Esophagus muscularis mucosa (tissue), 4 donors: ENCODE measurements around the gene MXI1.
"Not testable (repeated sequence)": the region's sequence is repeated elsewhere in the genome, so short reads cannot be mapped to it uniquely, and the experiment has no call there.

Source experiments
- CTCF ChIP-seq, 3 experiments: fragments of 200-600 bp in 2 of 3; fragments of 450-650 bp in 1 of 3; sonication (generic) in 2 of 3; IDR thresholded peaks; one replicate each; pipeline ENCODE4 v1.5.1; 2017 to 2019; ENCODE audit warnings: antibody characterized with exemption in 3 of 3, mild to moderate bottlenecking in 2 of 3, moderate library complexity in 1 of 3
- EP300 ChIP-seq: sonication (generic); formaldehyde crosslinking; IDR thresholded peaks from one replicate; pipeline ENCODE4 v1.6.1; 2017; ENCODE audit warnings: antibody characterized with exemption
- POLR2A ChIP-seq: fragments of 450-650 bp; IDR thresholded peaks from one replicate; pipeline ENCODE4 v1.6.1; 2017; ENCODE audit warnings: antibody characterized with exemption, moderate library complexity, mild to moderate bottlenecking, low read depth
- POLR2AphosphoS5 ChIP-seq, 2 donors: sonication (generic); formaldehyde crosslinking; IDR thresholded peaks; one replicate each; pipeline ENCODE4 v1.6.1; 2017; ENCODE audit warnings: antibody characterized with exemption in 2 of 2

- TF ChIP-seq POLR2A; POLR2AphosphoS5 (IDR thresholded peaks at IDR 0.05); EP300; CTCF (IDR thresholded peaks at IDR 0.05): not testable (repeated sequence)
Observed at GRCh38 chr10:110331226-110331795, 123.9 kb downstream of the MXI1 start.
